Esophagus (tissue), 2 donors: Measurements from ENCODE around the gene TBL1X. TPM values are rescaled to one million over a fixed set of nuclear protein-coding genes. Genes with fewer than 3 reads are reported as not detected.

Experiments
- H3K27ac ChIP-seq, 2 donors: one replicate each; pipeline ENCODE4 v1.5.1; 2013; ENCODE audit warnings: low read depth in 2 of 2, mild to moderate bottlenecking in 2 of 2, inconsistent platforms in 1 of 2, low read length in 1 of 2, moderate library complexity in 1 of 2
- H3K27me3 ChIP-seq, 2 donors: one replicate each; pipeline ENCODE4 v1.6.1; 2013; ENCODE audit warnings: low read length in 2 of 2, control low read depth in 1 of 2, mild to moderate bottlenecking in 1 of 2; ENCODE audit not compliant: insufficient read depth in 2 of 2, control insufficient read depth in 1 of 2
- H3K36me3 ChIP-seq, 2 donors: one replicate each; pipeline ENCODE4 v1.6.1; 2013; ENCODE audit warnings: low read length in 1 of 2; ENCODE audit not compliant: control insufficient read depth in 2 of 2, insufficient read depth in 2 of 2
- H3K4me1 ChIP-seq, 2 donors: one replicate each; pipeline ENCODE4 v1.6.1; 2013; ENCODE audit warnings: low read length in 1 of 2; ENCODE audit not compliant: control insufficient read depth in 2 of 2, insufficient read depth in 2 of 2
- H3K4me3 ChIP-seq, 2 donors: one replicate each; pipeline ENCODE4 v1.5.1; 2013; ENCODE audit warnings: low read length in 2 of 2, mild to moderate bottlenecking in 2 of 2, low read depth in 1 of 2, moderate library complexity in 1 of 2
- H3K9me3 ChIP-seq, 2 donors: one replicate each; pipeline ENCODE4 v1.6.1; 2013; ENCODE audit warnings: mild to moderate bottlenecking in 2 of 2, low read depth in 1 of 2, low read length in 1 of 2, moderate library complexity in 1 of 2; ENCODE audit not compliant: control insufficient read depth in 2 of 2, insufficient read depth in 1 of 2
- WGBS, 2 donors: extraction: QIAGEN DNeasy Blood & Tissue Kit; methylation state at CpG; one replicate each; pipeline ENCODE4 v1.1.7; 2013; 5-methylcytosine and 5-hydroxymethylcytosine counted together
- polyA plus RNA-seq, 2 donors: library from polyadenylated mRNA; stranded (reverse); fragments of 200-250 nt; gene quantifications; one replicate each; pipeline ENCODE4 v1.2.3, GENCODE V29; 2013
- donor health status: healthy with polysubstance abuse.
- donor health status: Bipolar disorder and iron deficiency.

Gene TBL1X
- polyA plus RNA-seq, 2 donors: 3.7 to 5.8 TPM

DNA sequence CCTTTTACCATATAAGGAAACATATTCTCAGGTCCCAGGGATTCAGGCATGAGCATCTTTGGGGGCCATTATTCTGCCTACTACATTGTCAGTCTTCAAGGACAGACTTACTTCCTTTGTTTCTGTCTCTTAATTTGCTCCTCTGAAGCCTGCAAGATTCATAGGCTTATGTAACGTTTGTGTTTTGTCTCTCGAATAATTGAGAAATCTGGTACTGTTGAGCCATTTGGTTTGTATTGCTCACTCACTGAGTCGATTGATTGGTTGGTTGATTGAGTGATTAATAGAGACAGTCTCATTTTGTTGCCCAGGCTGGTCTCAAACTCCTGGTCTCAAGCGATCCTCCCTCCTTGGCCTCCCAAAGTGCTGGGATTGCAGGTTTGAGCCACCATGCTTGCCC is 23.7 kb downstream of the TBL1X start:
- Histone ChIP-seq H3K36me3 (no peaks in the 10 kb centered on the region), H3K9me3 (no peaks in the 10 kb centered on the region), H3K27me3 (no peaks in the 10 kb centered on the region), H3K27ac (no peak overlapping the region), H3K4me1 (no peaks in the 10 kb centered on the region), H3K4me3 (no peak overlapping the region)
- 71 to 73% methylated on average over 4 of the region's 4 CpGs for WGBS, 2 donors

DNA sequence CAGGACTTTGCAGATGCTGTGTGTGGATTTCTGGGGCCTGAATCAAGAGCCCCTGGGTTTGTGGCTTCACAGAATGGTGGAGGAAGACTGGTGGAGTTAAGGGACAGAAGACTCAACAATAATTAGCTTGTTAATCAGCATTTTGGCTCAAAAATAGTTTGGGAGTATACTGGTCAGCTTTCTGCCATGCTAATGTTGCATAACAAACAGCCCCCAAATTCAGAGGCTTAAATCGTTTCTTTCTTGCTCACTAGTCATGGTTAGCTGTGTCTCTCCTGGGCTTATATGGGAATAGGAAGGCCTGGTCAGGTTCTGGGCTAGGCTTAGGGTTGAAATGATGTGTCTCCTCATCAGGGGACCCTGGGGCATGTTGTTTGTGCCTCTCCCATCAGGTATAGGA is 24.4 kb downstream of the TBL1X start:
- Histone ChIP-seq H3K36me3 (no peaks in the 10 kb centered on the region), H3K27ac (no peak overlapping the region), H3K27me3 (no peaks in the 10 kb centered on the region), H3K4me3 (no peak overlapping the region), H3K4me1 (no peaks in the 10 kb centered on the region), H3K9me3 (no peaks in the 10 kb centered on the region)
- 0% methylated on average over 1 of the region's 1 CpG for WGBS, 2 donors

DNA sequence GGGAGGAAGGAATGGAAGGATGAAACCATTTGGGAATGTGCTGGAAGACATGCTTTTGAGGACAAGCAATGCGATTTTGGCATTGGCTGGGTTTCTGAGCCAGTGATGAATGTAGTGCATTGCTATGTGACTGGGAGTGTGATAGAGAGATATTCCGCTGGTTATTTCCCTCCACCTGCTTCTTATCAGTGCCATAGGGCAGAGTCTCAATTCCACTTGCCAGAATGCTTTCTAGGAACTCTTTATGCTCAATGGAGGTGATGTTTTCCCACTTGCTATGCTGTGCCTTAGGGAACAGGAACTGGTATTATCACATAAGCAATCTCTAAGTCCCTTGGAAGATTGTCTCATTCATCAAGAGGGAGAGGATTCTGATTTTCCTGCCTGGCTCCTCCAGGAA is 28.0 kb downstream of the TBL1X start:
- Histone ChIP-seq H3K36me3 (no peaks in the 10 kb centered on the region), H3K4me3 (no peak overlapping the region), H3K27me3 (no peaks in the 10 kb centered on the region), H3K4me1 (no peaks in the 10 kb centered on the region), H3K27ac (no peak overlapping the region), H3K9me3 (no peaks in the 10 kb centered on the region)
- WGBS, 2 donors: 49 to 88% methylated on average over 2 of the region's 2 CpGs

DNA sequence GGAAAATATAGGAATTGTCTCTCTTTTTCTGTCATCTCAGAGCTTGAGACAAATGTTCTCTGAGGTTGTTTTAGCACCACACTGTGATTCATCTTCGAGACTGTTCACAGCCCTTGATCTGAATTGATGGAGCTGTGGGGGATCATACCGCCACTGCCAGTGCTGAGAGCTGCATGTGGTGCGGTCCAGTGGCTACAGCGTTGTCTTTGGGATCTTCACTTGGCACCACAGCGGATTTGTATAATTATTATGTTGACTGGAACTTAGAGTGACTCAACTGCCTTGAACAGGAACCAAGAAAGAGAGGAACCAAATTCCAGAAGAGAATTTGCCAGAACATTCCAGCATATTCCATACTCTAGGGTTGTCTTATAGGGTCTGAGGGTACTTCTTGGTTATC is 29.1 kb downstream of the TBL1X start:
- no peak overlapping the region for H3K27ac ChIP-seq
- H3K4me3 ChIP-seq: no peak overlapping the region
- H3K27me3 ChIP-seq: no peaks in the 10 kb centered on the region
- 87 to 88% methylated on average over 5 of the region's 5 CpGs for WGBS, 2 donors
- no peaks in the 10 kb centered on the region for H3K9me3 ChIP-seq
- peaks cover 0 to 2% of the 10 kb centered on the region in 2 donors for H3K4me1 ChIP-seq
- no peaks in the 10 kb centered on the region for H3K36me3 ChIP-seq

DNA sequence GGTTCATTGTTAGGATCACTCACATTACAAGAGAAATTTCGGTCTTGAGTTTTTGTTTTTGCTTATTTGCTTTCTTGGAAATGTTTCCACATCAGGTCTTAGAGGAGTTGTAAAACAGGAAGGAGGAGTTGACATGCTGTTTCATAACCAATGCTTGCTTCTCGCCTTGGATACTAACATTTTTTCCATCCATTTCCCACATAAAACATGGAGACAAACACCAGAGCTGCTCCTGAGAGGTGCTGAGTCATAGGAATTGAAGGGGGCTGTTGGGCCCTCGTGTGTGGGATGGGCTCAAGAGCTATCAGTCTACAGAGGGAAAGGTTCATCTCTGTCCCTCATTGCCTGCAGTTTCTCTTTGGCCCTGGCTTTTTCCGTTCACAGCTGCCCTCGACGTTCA is 29.9 kb downstream of the TBL1X start:
- no peak overlapping the region for H3K27ac ChIP-seq
- WGBS, 2 donors: 66 to 71% methylated on average over 6 of the region's 6 CpGs
- H3K4me1 ChIP-seq: peaks cover 0 to 2% of the 10 kb centered on the region in 2 donors
- no peaks in the 10 kb centered on the region for H3K9me3 ChIP-seq
- H3K36me3 ChIP-seq: no peaks in the 10 kb centered on the region
- no peak overlapping the region for H3K4me3 ChIP-seq
- no peaks in the 10 kb centered on the region for H3K27me3 ChIP-seq

DNA sequence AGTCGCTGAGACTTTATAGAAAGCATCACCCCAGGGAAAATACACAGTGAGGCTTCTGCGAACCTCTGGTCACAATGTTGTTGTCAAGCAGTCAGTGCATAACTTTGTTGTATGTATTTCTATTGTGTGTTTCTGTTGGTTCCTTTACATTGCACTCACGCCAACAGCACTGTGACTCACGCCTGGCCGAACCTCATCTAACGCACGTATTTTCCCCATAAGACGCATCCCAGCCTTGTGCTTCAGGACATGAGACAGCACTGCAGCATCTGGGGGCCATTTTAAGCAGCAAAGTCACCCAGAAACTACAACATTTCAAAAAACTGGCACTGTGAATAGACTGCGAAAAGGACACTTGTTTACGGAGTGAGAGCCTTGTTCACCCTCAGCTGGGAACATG is 30.6 kb downstream of the TBL1X start:
- Histone ChIP-seq H3K9me3 (no peaks in the 10 kb centered on the region), H3K27me3 (no peaks in the 10 kb centered on the region), H3K4me3 (no peak overlapping the region), H3K27ac (no peak overlapping the region), H3K36me3 (no peaks in the 10 kb centered on the region), H3K4me1 (peaks cover 0 to 2% of the 10 kb centered on the region in 2 donors)
- WGBS, 2 donors: 94 to 95% methylated on average over 10 of the region's 10 CpGs

DNA sequence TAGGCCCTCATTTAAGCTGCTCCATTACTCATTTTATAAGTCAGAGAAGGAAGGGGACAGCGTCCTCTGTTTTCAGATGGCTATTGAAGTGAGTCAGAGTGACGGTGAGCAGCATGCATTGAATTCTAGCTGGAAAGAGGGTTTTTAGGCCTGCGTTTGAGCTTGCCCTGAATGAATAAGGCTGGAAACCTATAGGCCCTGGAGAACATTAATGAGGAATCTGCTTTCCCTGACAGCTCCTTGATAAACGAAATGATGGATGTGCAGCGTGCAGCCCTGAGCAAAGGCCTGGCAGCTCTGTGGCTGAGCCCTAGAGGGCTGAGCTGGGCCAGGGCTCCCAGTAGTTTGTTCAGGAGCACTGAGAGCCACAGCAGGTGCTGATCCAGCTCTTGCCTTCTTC is 33.4 kb downstream of the TBL1X start:
- H3K9me3 ChIP-seq: no peaks in the 10 kb centered on the region
- H3K36me3 ChIP-seq: no peaks in the 10 kb centered on the region
- no peak overlapping the region for H3K4me3 ChIP-seq
- whole genome bisulfite sequencing, 2 donors: 55 to 63% methylated on average over 5 of the region's 5 CpGs
- H3K27ac ChIP-seq: no peak overlapping the region
- H3K4me1 ChIP-seq: peaks cover 0 to 2% of the 10 kb centered on the region in 2 donors
- no peaks in the 10 kb centered on the region for H3K27me3 ChIP-seq

DNA sequence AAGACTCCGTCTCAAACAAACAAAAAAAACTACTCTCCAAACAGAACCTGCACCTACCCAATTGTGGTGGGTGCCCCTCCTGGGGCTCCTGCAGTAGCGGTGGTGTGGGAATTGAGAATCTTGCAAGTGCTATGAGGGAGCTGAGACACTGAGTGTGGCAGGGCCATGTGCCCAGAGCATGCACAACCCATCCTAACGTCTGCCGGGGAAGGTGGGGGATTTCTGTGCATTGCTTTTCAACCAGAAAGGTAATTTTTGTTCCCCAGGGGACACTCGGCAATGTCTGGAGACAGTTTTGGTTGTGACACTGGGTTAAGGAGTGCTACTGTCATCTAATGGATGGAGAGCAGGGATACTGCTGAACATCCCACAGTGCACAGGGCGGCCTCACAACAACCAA is 35.7 kb downstream of the TBL1X start:
- Histone ChIP-seq H3K9me3 (no peaks in the 10 kb centered on the region), H3K27ac (no peak overlapping the region), H3K4me1 (peaks cover 0 to 2% of the 10 kb centered on the region in 2 donors), H3K27me3 (no peaks in the 10 kb centered on the region), H3K36me3 (no peaks in the 10 kb centered on the region), H3K4me3 (no peak overlapping the region)
- WGBS, 2 donors: 87 to 93% methylated on average over 6 of the region's 6 CpGs

DNA sequence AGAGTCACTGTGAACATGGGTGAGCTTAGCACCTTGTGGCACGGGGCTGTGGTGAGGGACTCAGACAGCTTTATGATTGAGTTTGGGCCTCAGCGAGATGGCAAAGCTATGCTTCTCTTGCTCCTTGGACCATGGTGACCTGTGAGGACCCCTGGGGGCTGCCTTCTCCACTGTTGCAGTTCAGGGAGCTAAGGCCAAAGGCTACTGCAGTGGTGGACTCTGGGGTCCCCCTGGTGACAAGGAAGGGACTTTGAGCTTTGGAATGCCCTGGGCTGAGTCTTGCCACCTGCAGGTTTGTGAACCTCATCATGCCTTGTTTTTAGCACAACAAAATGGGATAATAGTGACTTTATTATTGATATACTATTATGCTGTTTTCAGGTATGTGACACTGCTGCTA is 36.5 kb downstream of the TBL1X start:
- WGBS, 2 donors: 89 to 95% methylated on average over 2 of the region's 2 CpGs
- Histone ChIP-seq H3K4me1 (peaks cover 0 to 2% of the 10 kb centered on the region in 2 donors), H3K27me3 (no peaks in the 10 kb centered on the region), H3K27ac (no peak overlapping the region), H3K9me3 (no peaks in the 10 kb centered on the region), H3K4me3 (no peak overlapping the region), H3K36me3 (no peaks in the 10 kb centered on the region)

DNA sequence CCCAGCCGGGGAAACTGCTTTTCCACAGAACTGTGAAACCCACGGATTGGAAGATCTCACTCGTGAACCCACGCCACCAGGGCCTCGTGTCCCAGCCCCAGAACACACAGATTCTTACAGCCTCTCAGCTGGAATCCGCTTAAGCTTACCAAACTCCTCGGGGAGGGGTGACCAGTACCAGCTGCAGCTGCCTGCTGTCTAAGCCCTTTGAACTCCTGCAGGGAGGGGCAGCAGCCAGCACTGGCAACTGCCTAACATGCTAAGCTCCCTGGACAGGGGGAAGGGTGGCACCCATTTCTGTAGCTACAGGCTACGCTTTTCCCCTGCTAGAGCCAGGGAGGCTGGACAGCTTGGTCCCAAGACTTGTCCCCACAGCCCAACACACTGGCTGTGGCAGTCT is 38.4 kb downstream of the TBL1X start:
- H3K9me3 ChIP-seq: no peaks in the 10 kb centered on the region
- H3K4me3 ChIP-seq: no peak overlapping the region
- H3K27me3 ChIP-seq: no peaks in the 10 kb centered on the region
- 73 to 85% methylated on average over 8 of the region's 8 CpGs for WGBS, 2 donors
- H3K27ac ChIP-seq: no peak overlapping the region
- H3K4me1 ChIP-seq: peaks cover 0 to 2% of the 10 kb centered on the region in 2 donors
- no peaks in the 10 kb centered on the region for H3K36me3 ChIP-seq
